Astrocyte of the cerebellum (primary cell): Measurements from ENCODE around the gene DNAI2.

Experiments
- DNase-seq: peaks from one replicate; pipeline ENCODE4 v3.0.0-alpha.2; 2011; ENCODE audit warnings: low read depth
- H3K4me3 ChIP-seq: 2 replicates; pipeline ENCODE4 v1.5.1; 2011; ENCODE audit warnings: mild to moderate bottlenecking, low read depth, low read length, moderate library complexity
- in situ Hi-C: cut with HindIII; loops from 2 replicates; pipeline ENCODE4 v1.10.0; 2017; ENCODE audit warnings: low sequenced_read_pairs
- TF ChIP-seq, protein P1 (sequence below): IDR thresholded peaks from 2 replicates; pipeline ENCODE4 v1.5.1; 2012; ENCODE audit warnings: low read length, low read depth, moderate library complexity, mild to moderate bottlenecking; ENCODE audit errors: missing control alignments

DNAI2 gene

DNA sequence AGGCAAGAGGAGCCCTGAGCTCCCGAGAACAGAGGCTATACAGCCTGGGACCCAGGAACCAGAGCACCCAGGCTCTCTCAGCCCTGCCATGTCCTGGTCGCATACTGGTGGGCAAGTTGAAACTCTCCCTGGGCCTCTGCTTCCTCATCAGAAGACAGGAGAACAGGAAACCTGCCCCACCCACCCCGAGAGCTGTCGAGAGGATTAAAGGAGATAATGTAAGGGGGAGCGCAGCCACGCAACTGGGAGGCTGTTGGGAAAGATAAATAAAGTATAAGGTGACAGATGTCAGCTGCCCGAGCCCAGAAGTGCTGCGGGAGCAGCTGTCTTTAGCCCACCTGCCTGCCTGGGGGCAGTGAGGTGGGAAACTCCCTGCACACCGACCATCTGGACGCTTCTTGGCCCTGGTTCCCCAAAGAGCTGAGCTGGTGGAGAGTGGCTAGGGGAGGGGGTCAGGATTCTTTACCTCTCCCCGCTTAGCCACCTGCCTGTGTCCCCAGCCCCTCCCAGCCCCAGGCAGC lies 58.8 kb downstream of the DNAI2 start:
- in situ Hi-C loops = no loop called here
- TF ChIP-seq, protein P1, sequence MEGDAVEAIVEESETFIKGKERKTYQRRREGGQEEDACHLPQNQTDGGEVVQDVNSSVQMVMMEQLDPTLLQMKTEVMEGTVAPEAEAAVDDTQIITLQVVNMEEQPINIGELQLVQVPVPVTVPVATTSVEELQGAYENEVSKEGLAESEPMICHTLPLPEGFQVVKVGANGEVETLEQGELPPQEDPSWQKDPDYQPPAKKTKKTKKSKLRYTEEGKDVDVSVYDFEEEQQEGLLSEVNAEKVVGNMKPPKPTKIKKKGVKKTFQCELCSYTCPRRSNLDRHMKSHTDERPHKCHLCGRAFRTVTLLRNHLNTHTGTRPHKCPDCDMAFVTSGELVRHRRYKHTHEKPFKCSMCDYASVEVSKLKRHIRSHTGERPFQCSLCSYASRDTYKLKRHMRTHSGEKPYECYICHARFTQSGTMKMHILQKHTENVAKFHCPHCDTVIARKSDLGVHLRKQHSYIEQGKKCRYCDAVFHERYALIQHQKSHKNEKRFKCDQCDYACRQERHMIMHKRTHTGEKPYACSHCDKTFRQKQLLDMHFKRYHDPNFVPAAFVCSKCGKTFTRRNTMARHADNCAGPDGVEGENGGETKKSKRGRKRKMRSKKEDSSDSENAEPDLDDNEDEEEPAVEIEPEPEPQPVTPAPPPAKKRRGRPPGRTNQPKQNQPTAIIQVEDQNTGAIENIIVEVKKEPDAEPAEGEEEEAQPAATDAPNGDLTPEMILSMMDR = no peak
- DNase-seq = no peak
- H3K4me3 ChIP-seq = no peak overlapping the region

DNA sequence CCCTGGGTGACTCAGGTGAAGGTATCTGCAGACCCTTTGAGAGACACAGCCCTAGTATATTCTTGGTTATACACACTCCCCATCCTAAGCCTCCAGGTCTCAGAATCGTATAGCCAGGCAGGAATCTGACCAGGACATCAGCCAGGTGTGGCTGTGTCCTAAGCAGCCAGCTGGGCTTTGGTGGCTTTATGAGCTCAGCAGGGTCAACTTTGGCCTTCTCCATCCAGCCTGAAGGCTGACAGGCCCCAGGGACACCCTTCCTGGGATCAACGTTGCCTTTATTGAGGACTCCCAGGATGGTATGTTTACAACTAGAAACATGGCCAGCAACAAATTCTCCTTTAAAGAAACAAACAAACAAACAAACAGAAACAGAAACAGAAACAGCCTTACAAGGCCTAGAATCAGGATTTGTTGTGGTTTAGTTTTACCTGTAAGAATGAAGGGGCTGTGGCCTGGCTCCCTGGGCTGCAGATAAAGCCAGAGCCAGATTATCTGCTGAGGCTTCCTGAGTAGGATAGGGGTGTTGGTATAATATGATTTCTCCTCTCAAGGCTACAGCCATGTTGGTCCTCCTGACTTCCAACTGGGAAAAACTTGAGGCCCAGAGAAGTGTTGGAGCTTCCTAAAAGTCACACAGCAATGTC lies 60.5 kb downstream of the DNAI2 start:
- TF ChIP-seq, protein P1 = no peak
- no peak overlapping the region for H3K4me3 ChIP-seq
- DNase-seq = no peak
- in situ Hi-C loops = no loop called here

DNA sequence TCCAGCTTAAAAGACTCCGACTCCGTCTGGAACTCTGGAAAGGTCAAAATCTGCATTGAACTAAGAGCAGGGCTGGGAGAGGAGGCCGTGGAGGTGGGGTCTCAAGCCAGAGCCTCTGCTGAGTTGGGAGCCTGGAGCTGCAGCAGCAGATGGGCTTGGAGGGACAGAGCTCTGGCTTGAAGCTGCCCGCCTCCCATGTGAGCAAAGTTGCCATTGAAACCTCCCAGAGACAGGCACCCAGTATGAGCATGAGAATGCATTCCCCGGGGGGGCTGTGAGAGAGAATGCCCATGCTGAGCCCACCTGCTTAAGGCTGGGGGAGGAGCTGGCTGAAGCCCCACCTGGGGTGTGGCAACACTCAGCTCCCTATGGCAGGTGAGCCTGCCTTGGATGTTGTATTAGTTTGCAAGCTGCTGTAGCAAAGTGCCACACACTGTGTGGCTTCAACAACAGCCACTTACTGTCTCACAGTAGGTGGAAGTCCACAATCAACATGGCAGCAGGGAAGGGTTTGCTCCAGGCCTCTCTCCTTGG lies 61.6 kb downstream of the DNAI2 start:
- H3K4me3 ChIP-seq = no peak overlapping the region
- DNase-seq = no peak
- TF ChIP-seq, protein P1 = no peak
- in situ Hi-C loops = no loop called here

DNA sequence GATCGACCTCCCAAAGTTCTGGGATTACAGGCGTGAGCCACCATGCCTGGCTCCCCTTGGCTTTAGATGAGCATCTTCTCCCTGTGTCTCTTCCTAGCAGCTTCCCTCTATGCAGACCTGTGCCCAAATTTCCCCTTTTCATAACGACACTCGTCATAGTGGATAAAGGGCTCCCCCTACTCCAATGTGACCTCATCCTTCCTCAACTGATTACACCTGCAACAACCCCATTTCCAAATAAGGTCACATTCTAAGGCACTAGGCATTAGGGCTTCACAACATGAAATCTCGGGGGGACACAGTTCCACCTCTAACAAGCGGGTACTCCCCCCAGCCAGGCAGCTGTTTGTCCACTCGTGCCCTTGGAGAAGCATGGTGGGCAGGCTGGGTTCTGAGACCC lies 62.3 kb downstream of the DNAI2 start:
- in situ Hi-C loops = no loop called here
- no peak overlapping the region for H3K4me3 ChIP-seq
- TF ChIP-seq, protein P1 = no peak
- DNase-seq = no peak

DNA sequence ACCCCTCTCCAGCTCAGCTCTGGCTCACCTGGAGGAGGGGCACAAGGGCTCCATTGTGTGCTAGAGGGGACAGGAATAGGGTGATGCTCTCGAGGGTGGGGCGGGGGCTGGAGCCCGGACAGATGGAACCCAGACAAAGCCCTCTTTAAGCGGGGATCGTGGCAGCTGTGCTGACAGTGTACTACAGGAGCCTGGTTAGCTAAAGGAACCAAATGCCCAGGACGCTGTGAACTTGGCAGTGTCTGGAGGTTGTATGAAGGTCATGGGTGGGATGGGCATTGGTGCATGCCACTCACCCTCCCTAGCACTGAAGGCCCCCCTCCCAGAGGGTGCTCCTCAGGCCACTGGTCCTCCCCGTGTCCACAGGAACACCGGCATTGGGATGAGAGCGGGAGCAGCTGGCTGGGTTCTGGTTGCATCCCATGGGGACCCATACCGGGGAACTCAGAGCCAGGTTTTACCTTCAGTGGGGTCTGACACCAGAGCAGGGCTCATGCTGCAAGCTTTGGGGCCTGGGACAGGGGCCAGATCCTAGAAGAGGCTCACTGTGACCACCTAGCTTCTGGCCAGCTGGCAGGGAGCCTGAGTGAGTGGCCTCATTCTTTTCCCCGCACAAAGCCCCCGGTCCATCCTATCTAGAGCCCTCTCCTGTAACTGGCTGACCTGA lies 63.9 kb downstream of the DNAI2 start:
- no peak for DNase-seq
- TF ChIP-seq, protein P1 = no peak
- no peak overlapping the region for H3K4me3 ChIP-seq
- in situ Hi-C loops = no loop called here

DNA sequence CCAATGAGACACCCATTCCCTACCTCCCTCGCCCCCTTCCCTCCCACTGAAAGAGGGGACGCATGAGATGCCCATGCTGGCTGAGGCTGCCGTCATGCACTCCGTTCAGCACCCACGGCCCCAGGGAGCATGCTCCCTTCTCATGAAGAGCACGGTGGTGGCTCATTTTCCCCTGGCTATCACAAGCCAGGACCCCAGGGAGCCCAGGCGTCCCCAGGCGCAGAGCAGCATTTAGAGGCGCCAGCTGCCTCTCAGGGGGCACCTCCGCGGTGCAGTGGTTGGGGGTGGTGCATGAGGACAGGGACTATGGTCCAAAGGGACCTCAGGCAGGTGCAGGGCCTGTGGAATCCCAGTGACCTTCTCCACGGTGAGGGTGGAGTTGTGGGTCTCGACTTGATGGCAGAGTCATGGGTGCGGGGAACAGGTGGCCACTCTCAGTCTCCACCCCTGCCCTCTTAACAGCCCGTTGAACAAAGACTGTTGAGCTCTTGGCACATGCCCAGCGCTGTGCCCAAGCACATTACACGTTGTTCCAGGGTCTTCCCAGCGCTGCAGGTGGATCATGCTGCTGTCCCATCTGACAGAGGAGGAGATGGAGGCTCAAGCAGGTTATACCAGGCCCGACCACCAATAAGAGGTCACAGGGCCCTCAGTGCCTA lies 65.6 kb downstream of the DNAI2 start:
- TF ChIP-seq, protein P1 = no peak

More for the DNA sequence above, 65.6 kb downstream of the DNAI2 start:
- DNase-seq = no peak
- no peak overlapping the region for H3K4me3 ChIP-seq
- in situ Hi-C loops = no loop called here
